Fibroblast of mammary gland (primary cell): ENCODE measurements around the gene ATF7.

ENCODE experiments used
- DNase-seq: peaks from one replicate; pipeline ENCODE4 v3.0.0-alpha.2; 2010; ENCODE audit warnings: low read depth
- H3K4me3 ChIP-seq: 2 replicates; pipeline ENCODE4 v1.5.1; 2011; ENCODE audit warnings: low read depth, mild to moderate bottlenecking, low read length, moderate library complexity; ENCODE audit not compliant: control insufficient read depth
- CTCF ChIP-seq: conservative IDR thresholded peaks from 2 replicates; pipeline ENCODE4 v1.5.1; 2011; ENCODE audit warnings: low read depth, low read length, inconsistent platforms; ENCODE audit not compliant: control insufficient read depth, insufficient read depth

The ATF7 gene

GRCh38 chr12:53493610-53494391 lies 132.4 kb downstream of the ATF7 start:
- DNase-seq, result no peak
- H3K4me3 ChIP-seq, result peak overlapping the region; percentile 54
- TF ChIP-seq CTCF, result no peak

GRCh38 chr12:53492830-53493609 lies 133.2 kb downstream of the ATF7 start:
- peak overlapping the region; percentile 54 for H3K4me3 ChIP-seq
- no peak for TF ChIP-seq CTCF
- peak; percentile 75 for DNase-seq

- TF ChIP-seq CTCF, result no peak
- peak overlapping the region; percentile 54 for H3K4me3 ChIP-seq
- DNase-seq, result no peak
These were observed 134.0 kb downstream of the ATF7 start for GRCh38 chr12:53492188-53492587.

- DNase-seq, result no peak
- TF ChIP-seq CTCF, result no peak
- H3K4me3 ChIP-seq, result no peak overlapping the region
These were observed 136.8 kb downstream of the ATF7 start for GRCh38 chr12:53489242-53489864.

GRCh38 chr12:53486736-53487487 lies 139.3 kb downstream of the ATF7 start:
- no peak for TF ChIP-seq CTCF
- no peak for DNase-seq

GRCh38 chr12:53485955-53486735 lies 140.0 kb downstream of the ATF7 start:
- TF ChIP-seq CTCF, result no peak
- no peak for DNase-seq
- H3K4me3 ChIP-seq, result no peak overlapping the region

More at GRCh38 chr12:53486736-53487487, 139.3 kb downstream of the ATF7 start:
- H3K4me3 ChIP-seq, result no peak overlapping the region
